ENCODE measurements around the gene EHMT1.

DNA sequence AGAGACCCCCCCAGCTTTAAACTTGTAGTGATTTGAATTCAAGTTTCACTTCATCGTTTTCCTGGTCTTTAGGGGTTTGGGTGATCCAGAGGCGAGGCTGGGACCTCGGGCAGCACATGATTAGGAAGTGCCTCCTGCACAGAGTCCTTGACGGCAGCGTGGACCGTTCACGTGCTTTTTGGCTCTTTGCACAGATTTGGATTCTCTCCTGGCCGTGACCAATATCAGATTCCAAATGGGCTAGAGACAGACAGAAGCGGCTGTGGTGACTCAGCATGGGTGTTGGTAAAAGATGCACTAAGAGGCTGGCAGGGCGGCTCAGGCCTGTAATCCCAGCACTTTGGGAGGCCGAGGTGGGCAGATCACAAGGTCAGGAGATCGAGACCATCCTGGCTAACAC, 141.6 kb downstream of the EHMT1 start:
- TF ChIP-seq, protein P1, sequence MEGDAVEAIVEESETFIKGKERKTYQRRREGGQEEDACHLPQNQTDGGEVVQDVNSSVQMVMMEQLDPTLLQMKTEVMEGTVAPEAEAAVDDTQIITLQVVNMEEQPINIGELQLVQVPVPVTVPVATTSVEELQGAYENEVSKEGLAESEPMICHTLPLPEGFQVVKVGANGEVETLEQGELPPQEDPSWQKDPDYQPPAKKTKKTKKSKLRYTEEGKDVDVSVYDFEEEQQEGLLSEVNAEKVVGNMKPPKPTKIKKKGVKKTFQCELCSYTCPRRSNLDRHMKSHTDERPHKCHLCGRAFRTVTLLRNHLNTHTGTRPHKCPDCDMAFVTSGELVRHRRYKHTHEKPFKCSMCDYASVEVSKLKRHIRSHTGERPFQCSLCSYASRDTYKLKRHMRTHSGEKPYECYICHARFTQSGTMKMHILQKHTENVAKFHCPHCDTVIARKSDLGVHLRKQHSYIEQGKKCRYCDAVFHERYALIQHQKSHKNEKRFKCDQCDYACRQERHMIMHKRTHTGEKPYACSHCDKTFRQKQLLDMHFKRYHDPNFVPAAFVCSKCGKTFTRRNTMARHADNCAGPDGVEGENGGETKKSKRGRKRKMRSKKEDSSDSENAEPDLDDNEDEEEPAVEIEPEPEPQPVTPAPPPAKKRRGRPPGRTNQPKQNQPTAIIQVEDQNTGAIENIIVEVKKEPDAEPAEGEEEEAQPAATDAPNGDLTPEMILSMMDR (IDR thresholded peaks at IDR 0.05): no peak
- no peak for TF ChIP-seq EZH2 (IDR thresholded peaks at IDR 0.05; ENCODE audit: borderline replicate concordance, insufficient read depth, low read depth, low read length, poor library complexity, severe bottlenecking)
